WTC11 (cell line): ENCODE results near the gene ZNF574.

ENCODE experiments used
- MYBL2 ChIP-seq: sonication (generic); formaldehyde crosslinking; IDR thresholded peaks from 2 replicates; pipeline ENCODE4 v1.8.1; 2023; ENCODE audit warnings: mild to moderate bottlenecking, moderate library complexity, missing genetic modification reagents
- NR3C1 ChIP-seq: sonication (generic); formaldehyde crosslinking; conservative IDR thresholded peaks from 2 replicates; pipeline ENCODE4 v1.8.1; 2023; ENCODE audit warnings: low read depth, mild to moderate bottlenecking, missing genetic modification reagents
- RORB ChIP-seq: fragments of 250-450 bp; sonication (Bioruptor Pico); IDR thresholded peaks from 2 replicates; pipeline ENCODE4 v1.9.0; 2021; ENCODE audit warnings: mild to moderate bottlenecking
- SMAD4 ChIP-seq: sonication (generic); formaldehyde crosslinking; IDR thresholded peaks from 2 replicates; pipeline ENCODE4 v1.8.0; 2022; ENCODE audit warnings: mild to moderate bottlenecking, missing genetic modification reagents
- TCF7 ChIP-seq: sonication (generic); formaldehyde crosslinking; IDR thresholded peaks from 2 replicates; pipeline ENCODE4 v1.8.0; 2022; ENCODE audit warnings: mild to moderate bottlenecking, low read depth, missing genetic modification reagents, moderate library complexity
- TEAD4 ChIP-seq: sonication (generic); formaldehyde crosslinking; IDR thresholded peaks from 2 replicates; pipeline ENCODE4 v1.8.0; 2022; ENCODE audit warnings: mild to moderate bottlenecking, missing genetic modification reagents
- ZNF138 ChIP-seq: sonication (generic); formaldehyde crosslinking; conservative IDR thresholded peaks from 2 replicates; pipeline ENCODE4 v1.8.1; 2022; ENCODE audit warnings: mild to moderate bottlenecking, moderate library complexity, missing genetic modification reagents
- TF ChIP-seq, protein P1 (sequence below): fragments of 200-600 bp; IDR thresholded peaks from 2 replicates; pipeline ENCODE4 v1.8.0; 2022; ENCODE audit warnings: antibody characterized with exemption
- TF ChIP-seq, protein P2 (sequence below): sonication (generic); formaldehyde crosslinking; IDR thresholded peaks from 2 replicates; pipeline ENCODE4 v1.8.0; 2022; ENCODE audit warnings: mild to moderate bottlenecking, missing genetic modification reagents
- TF ChIP-seq, protein P3 (sequence below): sonication (generic); formaldehyde crosslinking; IDR thresholded peaks from 2 replicates; pipeline ENCODE4 v1.8.1; 2022; ENCODE audit warnings: low read depth, mild to moderate bottlenecking, moderate library complexity, missing genetic modification reagents, borderline replicate concordance
- TF ChIP-seq, protein P4 (sequence below): sonication (generic); formaldehyde crosslinking; conservative IDR thresholded peaks from 2 replicates; pipeline ENCODE4 v1.8.1; 2022; ENCODE audit warnings: mild to moderate bottlenecking, missing genetic modification reagents
- TF ChIP-seq, protein P5 (sequence below): sonication (generic); formaldehyde crosslinking; IDR thresholded peaks from 2 replicates; pipeline ENCODE4 v1.8.1; 2023; ENCODE audit warnings: mild to moderate bottlenecking, missing genetic modification reagents, borderline replicate concordance

DNA sequence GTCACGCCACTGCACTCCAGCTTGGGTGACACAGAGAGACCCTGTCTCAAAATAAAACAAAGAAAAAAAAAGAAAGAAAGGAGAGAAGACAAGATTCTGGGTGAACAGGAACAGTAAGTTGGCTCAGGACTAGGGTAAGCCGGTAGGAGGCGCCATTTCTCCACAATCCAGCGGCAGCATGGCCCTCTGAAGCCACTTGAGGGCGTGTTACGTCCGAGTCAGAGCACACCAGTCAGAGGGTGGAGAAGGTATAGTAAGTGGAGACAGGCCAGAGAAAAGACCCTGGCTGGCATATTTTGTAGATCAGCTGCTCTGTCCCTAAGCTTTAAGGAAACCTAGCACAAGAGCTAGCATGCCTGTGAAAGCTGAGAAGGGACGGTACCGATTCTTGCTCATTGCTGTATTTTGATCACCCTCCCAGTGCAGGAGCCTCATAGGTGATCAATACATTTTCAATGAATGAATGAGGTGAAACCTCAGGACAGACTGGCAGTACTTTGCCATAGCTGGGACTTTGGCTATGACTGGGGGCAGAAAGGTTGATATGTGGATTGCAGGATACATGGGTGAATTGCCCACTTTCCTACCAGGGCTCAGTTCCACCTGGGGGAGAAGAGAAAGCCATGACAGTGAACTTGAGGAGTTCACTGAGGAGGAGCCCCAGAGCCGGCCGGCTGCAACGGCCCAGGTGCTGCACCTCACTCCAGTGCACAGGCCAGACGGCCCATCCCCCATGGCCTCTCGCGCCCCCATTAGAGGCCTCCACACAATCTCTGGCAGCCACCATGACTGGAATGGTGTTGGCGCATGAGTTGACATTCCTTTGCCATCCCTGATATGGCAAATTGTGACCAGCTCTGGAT, 32.8 kb downstream of the ZNF574 start:
- TF ChIP-seq TCF7 (CRISPR knock-in tag) (no peak), SMAD4 (CRISPR knock-in tag) (no peak), NR3C1 (CRISPR knock-in tag) (no peak), TEAD4 (CRISPR knock-in tag) (no peak), ZNF138 (no peak), RORB (CRISPR knock-in tag) (no peak), MYBL2 (CRISPR knock-in tag) (no peak)
- TF ChIP-seq, protein P1, sequence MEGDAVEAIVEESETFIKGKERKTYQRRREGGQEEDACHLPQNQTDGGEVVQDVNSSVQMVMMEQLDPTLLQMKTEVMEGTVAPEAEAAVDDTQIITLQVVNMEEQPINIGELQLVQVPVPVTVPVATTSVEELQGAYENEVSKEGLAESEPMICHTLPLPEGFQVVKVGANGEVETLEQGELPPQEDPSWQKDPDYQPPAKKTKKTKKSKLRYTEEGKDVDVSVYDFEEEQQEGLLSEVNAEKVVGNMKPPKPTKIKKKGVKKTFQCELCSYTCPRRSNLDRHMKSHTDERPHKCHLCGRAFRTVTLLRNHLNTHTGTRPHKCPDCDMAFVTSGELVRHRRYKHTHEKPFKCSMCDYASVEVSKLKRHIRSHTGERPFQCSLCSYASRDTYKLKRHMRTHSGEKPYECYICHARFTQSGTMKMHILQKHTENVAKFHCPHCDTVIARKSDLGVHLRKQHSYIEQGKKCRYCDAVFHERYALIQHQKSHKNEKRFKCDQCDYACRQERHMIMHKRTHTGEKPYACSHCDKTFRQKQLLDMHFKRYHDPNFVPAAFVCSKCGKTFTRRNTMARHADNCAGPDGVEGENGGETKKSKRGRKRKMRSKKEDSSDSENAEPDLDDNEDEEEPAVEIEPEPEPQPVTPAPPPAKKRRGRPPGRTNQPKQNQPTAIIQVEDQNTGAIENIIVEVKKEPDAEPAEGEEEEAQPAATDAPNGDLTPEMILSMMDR = peak; percentile 95
- TF ChIP-seq, protein P2, sequence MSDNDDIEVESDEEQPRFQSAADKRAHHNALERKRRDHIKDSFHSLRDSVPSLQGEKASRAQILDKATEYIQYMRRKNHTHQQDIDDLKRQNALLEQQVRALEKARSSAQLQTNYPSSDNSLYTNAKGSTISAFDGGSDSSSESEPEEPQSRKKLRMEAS = no peak; the same call in 1 of the 2 replicates
- TF ChIP-seq, protein P3, sequence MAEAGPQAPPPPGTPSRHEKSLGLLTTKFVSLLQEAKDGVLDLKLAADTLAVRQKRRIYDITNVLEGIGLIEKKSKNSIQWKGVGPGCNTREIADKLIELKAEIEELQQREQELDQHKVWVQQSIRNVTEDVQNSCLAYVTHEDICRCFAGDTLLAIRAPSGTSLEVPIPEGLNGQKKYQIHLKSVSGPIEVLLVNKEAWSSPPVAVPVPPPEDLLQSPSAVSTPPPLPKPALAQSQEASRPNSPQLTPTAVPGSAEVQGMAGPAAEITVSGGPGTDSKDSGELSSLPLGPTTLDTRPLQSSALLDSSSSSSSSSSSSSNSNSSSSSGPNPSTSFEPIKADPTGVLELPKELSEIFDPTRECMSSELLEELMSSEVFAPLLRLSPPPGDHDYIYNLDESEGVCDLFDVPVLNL (CRISPR knock-in tag) = no peak
- TF ChIP-seq, protein P4, sequence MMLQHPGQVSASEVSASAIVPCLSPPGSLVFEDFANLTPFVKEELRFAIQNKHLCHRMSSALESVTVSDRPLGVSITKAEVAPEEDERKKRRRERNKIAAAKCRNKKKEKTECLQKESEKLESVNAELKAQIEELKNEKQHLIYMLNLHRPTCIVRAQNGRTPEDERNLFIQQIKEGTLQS (CRISPR knock-in tag) = no peak
- TF ChIP-seq, protein P5, sequence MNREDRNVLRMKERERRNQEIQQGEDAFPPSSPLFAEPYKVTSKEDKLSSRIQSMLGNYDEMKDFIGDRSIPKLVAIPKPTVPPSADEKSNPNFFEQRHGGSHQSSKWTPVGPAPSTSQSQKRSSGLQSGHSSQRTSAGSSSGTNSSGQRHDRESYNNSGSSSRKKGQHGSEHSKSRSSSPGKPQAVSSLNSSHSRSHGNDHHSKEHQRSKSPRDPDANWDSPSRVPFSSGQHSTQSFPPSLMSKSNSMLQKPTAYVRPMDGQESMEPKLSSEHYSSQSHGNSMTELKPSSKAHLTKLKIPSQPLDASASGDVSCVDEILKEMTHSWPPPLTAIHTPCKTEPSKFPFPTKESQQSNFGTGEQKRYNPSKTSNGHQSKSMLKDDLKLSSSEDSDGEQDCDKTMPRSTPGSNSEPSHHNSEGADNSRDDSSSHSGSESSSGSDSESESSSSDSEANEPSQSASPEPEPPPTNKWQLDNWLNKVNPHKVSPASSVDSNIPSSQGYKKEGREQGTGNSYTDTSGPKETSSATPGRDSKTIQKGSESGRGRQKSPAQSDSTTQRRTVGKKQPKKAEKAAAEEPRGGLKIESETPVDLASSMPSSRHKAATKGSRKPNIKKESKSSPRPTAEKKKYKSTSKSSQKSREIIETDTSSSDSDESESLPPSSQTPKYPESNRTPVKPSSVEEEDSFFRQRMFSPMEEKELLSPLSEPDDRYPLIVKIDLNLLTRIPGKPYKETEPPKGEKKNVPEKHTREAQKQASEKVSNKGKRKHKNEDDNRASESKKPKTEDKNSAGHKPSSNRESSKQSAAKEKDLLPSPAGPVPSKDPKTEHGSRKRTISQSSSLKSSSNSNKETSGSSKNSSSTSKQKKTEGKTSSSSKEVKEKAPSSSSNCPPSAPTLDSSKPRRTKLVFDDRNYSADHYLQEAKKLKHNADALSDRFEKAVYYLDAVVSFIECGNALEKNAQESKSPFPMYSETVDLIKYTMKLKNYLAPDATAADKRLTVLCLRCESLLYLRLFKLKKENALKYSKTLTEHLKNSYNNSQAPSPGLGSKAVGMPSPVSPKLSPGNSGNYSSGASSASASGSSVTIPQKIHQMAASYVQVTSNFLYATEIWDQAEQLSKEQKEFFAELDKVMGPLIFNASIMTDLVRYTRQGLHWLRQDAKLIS (CRISPR knock-in tag) = no peak
